Endodermal cell (in vitro differentiated cells): Measurements from ENCODE around the gene MINK1. TPM values are rescaled to one million over a fixed set of nuclear protein-coding genes. Genes with fewer than 3 reads are reported as not detected.
"Not testable (repeated sequence)": the region's sequence is repeated elsewhere in the genome, so short reads cannot be mapped to it uniquely, and the experiment has no call there.

ENCODE experiments used
- DNase-seq: peaks from one replicate; pipeline ENCODE4 v3.0.0-alpha.2; 2017
- H3K27ac ChIP-seq: 2 replicates; pipeline ENCODE4 v1.5.1; 2013; ENCODE audit warnings: mild to moderate bottlenecking, low read depth, low read length, moderate library complexity
- H3K27me3 ChIP-seq: 2 replicates; pipeline ENCODE4 v1.6.1; 2013; ENCODE audit warnings: mild to moderate bottlenecking, low read length, moderate library complexity; ENCODE audit not compliant: insufficient read depth, control insufficient read depth, poor library complexity, severe bottlenecking
- H3K36me3 ChIP-seq: 2 replicates; pipeline ENCODE4 v1.7.0; 2013; ENCODE audit warnings: mild to moderate bottlenecking, low read length, moderate library complexity; ENCODE audit not compliant: control insufficient read depth, insufficient read depth
- H3K4me1 ChIP-seq: one replicate; pipeline ENCODE4 v1.7.0; 2013; ENCODE audit warnings: low read length; ENCODE audit not compliant: control insufficient read depth, insufficient read depth
- H3K4me3 ChIP-seq: 2 replicates; pipeline ENCODE4 v1.5.1; 2013; ENCODE audit warnings: mild to moderate bottlenecking, low read length, moderate library complexity
- H3K9ac ChIP-seq: 2 replicates; pipeline ENCODE4 v1.6.1; 2013; ENCODE audit warnings: mild to moderate bottlenecking, low read length, moderate library complexity; ENCODE audit not compliant: poor library complexity, severe bottlenecking; ENCODE audit errors: extremely low read depth
- H3K9me3 ChIP-seq: 2 replicates; pipeline ENCODE4 v1.6.1; 2013; ENCODE audit warnings: mild to moderate bottlenecking, low read length, moderate library complexity; ENCODE audit not compliant: control insufficient read depth
- H3K27ac Mint-ChIP-seq: 2 replicates; pipeline ENCODE4 v1.8.0; 2020; ENCODE audit warnings: mixed read lengths
- H3K27me3 Mint-ChIP-seq: 2 replicates; pipeline ENCODE4 v1.8.0; 2021; ENCODE audit warnings: mild to moderate bottlenecking, mixed read lengths; ENCODE audit not compliant: insufficient read depth
- H3K36me3 Mint-ChIP-seq: 2 replicates; pipeline ENCODE4 v1.8.0; 2020; ENCODE audit warnings: low read depth, mixed read lengths
- H3K4me1 Mint-ChIP-seq: 2 replicates; pipeline ENCODE4 v1.8.0; 2020; ENCODE audit warnings: mixed read lengths
- H3K4me3 Mint-ChIP-seq: 2 replicates; pipeline ENCODE4 v1.8.0; 2020; ENCODE audit warnings: mild to moderate bottlenecking, moderate library complexity, mixed read lengths
- H3K9me3 Mint-ChIP-seq: 2 replicates; pipeline ENCODE4 v1.8.0; 2020; ENCODE audit warnings: mild to moderate bottlenecking, mixed read lengths
- WGBS, 2 experiments: methylation state at CpG; one replicate each; pipeline versions ENCODE4 v1.1.5 to v1.1.7; 2013; ENCODE audit warnings: missing lambda C conversion rate in 2 of 2, mixed read lengths in 1 of 2; ENCODE audit not compliant: insufficient coverage in 1 of 2, insufficient read length in 1 of 2; 5-methylcytosine and 5-hydroxymethylcytosine counted together
- total RNA-seq, 2 donors: library from RNA; stranded (reverse); fragmentation: NEBNext Ultra II Directional in 1 of 2; extraction: Animal tissue kit (Norgen Biotek cat#: 25700) in 1 of 2; gene quantifications; 2 replicates in 1 of 2; 3 replicates in 1 of 2; pipeline ENCODE4 v1.2.1, GENCODE V29; 2021
- TF ChIP-seq, protein P1 (sequence below): fragments of 200-600 bp; sonication (generic); conservative IDR thresholded peaks from 2 replicates; pipeline ENCODE4 v1.5.0; 2021; ENCODE audit warnings: antibody characterized with exemption, mild to moderate bottlenecking

Gene MINK1
- total RNA-seq, 2 donors from 2014 or later, result 75.0 to 79.7 TPM

- no peak for DNase-seq
- TF ChIP-seq, protein P1, sequence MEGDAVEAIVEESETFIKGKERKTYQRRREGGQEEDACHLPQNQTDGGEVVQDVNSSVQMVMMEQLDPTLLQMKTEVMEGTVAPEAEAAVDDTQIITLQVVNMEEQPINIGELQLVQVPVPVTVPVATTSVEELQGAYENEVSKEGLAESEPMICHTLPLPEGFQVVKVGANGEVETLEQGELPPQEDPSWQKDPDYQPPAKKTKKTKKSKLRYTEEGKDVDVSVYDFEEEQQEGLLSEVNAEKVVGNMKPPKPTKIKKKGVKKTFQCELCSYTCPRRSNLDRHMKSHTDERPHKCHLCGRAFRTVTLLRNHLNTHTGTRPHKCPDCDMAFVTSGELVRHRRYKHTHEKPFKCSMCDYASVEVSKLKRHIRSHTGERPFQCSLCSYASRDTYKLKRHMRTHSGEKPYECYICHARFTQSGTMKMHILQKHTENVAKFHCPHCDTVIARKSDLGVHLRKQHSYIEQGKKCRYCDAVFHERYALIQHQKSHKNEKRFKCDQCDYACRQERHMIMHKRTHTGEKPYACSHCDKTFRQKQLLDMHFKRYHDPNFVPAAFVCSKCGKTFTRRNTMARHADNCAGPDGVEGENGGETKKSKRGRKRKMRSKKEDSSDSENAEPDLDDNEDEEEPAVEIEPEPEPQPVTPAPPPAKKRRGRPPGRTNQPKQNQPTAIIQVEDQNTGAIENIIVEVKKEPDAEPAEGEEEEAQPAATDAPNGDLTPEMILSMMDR, result no peak
- peaks cover 12% of the 10 kb centered on the region for H3K36me3 Mint-ChIP-seq
- Histone ChIP-seq H3K27ac (no peak overlapping the region), H3K4me1 (peaks cover 11% of the 10 kb centered on the region), H3K27me3 (no peaks in the 10 kb centered on the region), H3K36me3 (peaks cover 7% of the 10 kb centered on the region), H3K9me3 (no peaks in the 10 kb centered on the region), H3K4me3 (no peak overlapping the region), H3K9ac (no peak overlapping the region)
- H3K4me3 Mint-ChIP-seq, result no peak overlapping the region
- no peaks in the 10 kb centered on the region for H3K27me3 Mint-ChIP-seq
- peaks cover 54% of the 10 kb centered on the region for H3K4me1 Mint-ChIP-seq
- 94 to 95% methylated on average over 8 to 17 of the region's 17 CpGs for WGBS, 2 experiments
- no peaks in the 10 kb centered on the region for H3K9me3 Mint-ChIP-seq
- peak overlapping the region; percentile 69 for H3K27ac Mint-ChIP-seq
Measured at GRCh38 chr17:4856271-4856936, 23.3 kb downstream of the MINK1 start.

- WGBS, 2 experiments, result 95 to 96% methylated on average over 4 to 7 of the region's 7 CpGs
- no peaks in the 10 kb centered on the region for H3K27me3 ChIP-seq
Measured at GRCh38 chr17:4856937-4857314, 23.8 kb downstream of the MINK1 start.

DNA sequence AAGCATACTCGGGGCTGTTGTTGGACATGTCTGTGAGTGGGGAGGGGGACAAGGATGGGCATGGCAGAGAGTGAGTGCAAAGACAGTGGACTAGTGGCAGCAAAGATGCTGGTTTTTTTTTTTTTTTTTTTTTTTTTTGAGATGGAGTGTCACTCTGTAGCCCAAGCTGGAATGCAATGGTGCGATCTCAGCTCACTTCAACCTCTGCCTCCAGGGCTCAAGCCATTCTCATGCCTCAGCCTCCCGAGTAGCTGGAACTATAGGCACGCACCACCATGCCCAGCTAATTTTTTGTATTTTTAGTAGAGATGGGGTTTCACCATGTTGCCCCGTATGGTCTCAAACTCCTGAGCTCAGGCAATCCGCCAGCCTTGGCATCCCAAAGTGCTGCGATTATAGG lies 24.2 kb downstream of the MINK1 start:
- H3K4me1 Mint-ChIP-seq, result peaks cover 54% of the 10 kb centered on the region
- WGBS, 2 experiments, result 83 to 88% methylated on average over 5 to 7 of the region's 7 CpGs
- H3K4me1 ChIP-seq, result peaks cover 11% of the 10 kb centered on the region

More at GRCh38 chr17:4856937-4857314, 23.8 kb downstream of the MINK1 start:
- TF ChIP-seq, protein P1, result no peak
- Mint-ChIP-seq H3K27me3 (no peaks in the 10 kb centered on the region), H3K9me3 (no peaks in the 10 kb centered on the region), H3K36me3 (peaks cover 13% of the 10 kb centered on the region), H3K4me3 (no peak overlapping the region), H3K27ac (peak overlapping the region; percentile 69), H3K4me1 (peaks cover 54% of the 10 kb centered on the region)
- Histone ChIP-seq H3K4me1 (peaks cover 11% of the 10 kb centered on the region), H3K9me3 (no peaks in the 10 kb centered on the region), H3K36me3 (peaks cover 7% of the 10 kb centered on the region), H3K4me3 (no peak overlapping the region), H3K9ac (no peak overlapping the region), H3K27ac (no peak overlapping the region)
- no peak for DNase-seq

More for the DNA sequence above, 24.2 kb downstream of the MINK1 start:
- H3K27ac Mint-ChIP-seq, H3K27ac ChIP-seq, H3K4me3 Mint-ChIP-seq, H3K9me3 ChIP-seq, H3K4me3 ChIP-seq, H3K27me3 ChIP-seq, H3K27me3 Mint-ChIP-seq, H3K9me3 Mint-ChIP-seq, H3K9ac ChIP-seq, DNase-seq, H3K36me3 ChIP-seq: not testable (repeated sequence)
- peaks cover 15% of the 10 kb centered on the region for H3K36me3 Mint-ChIP-seq
